NOMO-1 (cell line): ENCODE measurements around the gene MPHOSPH10.
"Not testable (repeated sequence)": the region's sequence is repeated elsewhere in the genome, so short reads cannot be mapped to it uniquely, and the experiment has no call there.

ENCODE experiments used
- DNase-seq, 2 experiments: peaks; one replicate each; lab custom pipeline; 2025; ENCODE audit not compliant: unreplicated experiment in 2 of 2; lab: John Stamatoyannopoulos, UW

Gene MPHOSPH10, protein sequence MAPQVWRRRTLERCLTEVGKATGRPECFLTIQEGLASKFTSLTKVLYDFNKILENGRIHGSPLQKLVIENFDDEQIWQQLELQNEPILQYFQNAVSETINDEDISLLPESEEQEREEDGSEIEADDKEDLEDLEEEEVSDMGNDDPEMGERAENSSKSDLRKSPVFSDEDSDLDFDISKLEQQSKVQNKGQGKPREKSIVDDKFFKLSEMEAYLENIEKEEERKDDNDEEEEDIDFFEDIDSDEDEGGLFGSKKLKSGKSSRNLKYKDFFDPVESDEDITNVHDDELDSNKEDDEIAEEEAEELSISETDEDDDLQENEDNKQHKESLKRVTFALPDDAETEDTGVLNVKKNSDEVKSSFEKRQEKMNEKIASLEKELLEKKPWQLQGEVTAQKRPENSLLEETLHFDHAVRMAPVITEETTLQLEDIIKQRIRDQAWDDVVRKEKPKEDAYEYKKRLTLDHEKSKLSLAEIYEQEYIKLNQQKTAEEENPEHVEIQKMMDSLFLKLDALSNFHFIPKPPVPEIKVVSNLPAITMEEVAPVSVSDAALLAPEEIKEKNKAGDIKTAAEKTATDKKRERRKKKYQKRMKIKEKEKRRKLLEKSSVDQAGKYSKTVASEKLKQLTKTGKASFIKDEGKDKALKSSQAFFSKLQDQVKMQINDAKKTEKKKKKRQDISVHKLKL

GRCh38 chr2:71130152-71130904 is at the start of gene MPHOSPH10, which contains the start of gene MCEE:
Gene MPHOSPH10 (plus strand): TSS chr2:71130634. CDS start chr2:71130666, 32 bp downstream.
Gene MCEE (minus strand): TSS chr2:71130229. CDS start chr2:71130219, 10 bp downstream.
- peak; percentile 89 to 90 for DNase-seq

- DNase-seq: peak; percentile 56 to 59
Observed at GRCh38 chr2:71082402-71083252, 47.8 kb upstream of the MPHOSPH10 start.

- not testable (repeated sequence) for DNase-seq
Observed at GRCh38 chr2:71083297-71083696, 47.1 kb upstream of the MPHOSPH10 start.

DNA sequence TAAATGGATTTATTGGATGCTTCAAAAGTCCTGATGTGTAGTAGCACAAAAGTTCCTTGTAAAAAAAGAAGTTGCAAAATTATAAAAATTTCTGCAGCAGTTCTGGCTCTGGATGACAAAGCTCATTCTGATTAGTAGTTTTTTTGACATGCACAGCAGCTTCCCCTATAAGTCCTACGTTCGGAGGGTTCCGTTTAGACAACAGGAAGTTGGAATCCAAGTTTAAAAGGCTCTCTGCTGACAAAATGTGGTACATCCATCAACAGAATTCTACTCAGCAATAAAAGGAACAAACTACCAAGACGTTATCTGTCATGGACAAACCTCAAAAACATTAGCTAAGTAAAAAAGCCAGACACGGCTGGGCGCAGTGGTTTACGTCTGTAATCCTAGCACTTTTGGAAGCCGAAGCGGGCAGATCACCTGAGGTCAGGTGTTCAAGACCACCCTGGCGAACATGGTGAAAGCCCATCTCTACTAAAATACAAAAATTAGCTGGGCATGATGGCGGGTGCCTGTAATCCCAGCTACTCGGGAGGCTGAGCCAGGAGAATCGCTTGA is 46.6 kb upstream of the MPHOSPH10 start:
- DNase-seq: not testable (repeated sequence)

DNA sequence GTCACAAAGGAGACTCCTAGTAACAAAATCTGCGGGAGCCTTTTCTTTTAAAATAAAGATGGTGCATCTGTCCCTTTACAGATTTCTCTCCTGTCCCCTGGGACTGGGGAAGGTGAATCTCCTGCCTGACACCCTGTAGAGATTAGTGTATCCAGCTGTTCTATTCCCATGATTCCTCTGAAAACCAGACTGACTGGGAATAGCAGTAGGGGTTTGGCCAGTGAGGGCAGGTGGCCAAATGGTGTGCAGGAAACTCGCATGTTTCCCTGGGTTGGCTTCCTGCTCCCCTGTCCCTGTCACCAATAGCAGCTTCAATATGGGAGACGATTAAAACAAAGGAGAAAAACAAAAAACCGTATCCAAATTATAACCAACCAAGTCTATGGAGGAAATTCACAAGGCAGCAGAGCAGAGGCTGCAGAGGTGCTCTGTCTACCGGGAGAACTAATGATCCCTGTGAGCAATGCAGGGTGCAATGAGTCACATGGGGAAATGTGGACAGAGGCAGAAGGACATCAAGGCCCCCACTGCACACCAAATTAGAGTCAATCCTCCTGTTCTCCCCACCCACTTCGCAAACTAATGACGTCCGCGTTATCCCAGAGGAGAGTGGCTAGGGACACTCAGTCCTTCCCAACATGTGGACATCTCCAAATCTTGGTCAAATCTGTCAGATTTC is 45.0 kb upstream of the MPHOSPH10 start:
- DNase-seq: not testable (repeated sequence)

DNA sequence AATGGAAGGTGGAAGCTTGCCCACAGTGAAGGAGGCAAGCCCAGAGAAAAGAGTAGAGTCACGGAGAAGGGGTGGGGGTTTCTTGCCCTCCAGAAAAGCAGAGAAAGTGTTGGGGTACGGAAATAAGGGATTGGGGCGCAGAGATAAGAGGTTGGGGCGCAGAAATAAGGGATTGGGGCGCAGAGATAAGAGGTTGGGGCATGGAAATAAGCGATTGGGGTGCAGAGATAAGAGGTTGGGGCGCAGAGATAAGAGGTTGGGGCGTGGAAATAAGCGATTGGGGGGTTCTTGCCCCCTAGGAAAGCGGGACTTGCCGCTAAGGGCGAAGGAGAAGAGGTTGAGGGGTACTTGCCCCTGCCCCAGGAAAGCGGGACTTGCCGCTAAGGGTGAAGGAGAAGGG is 41.0 kb upstream of the MPHOSPH10 start:
- DNase-seq: not testable (repeated sequence)

GRCh38 chr2:71091808-71092207 is 38.6 kb upstream of the MPHOSPH10 start:
- DNase-seq: not testable (repeated sequence)

- not testable (repeated sequence) for DNase-seq
Observed at GRCh38 chr2:71092491-71093260, 37.8 kb upstream of the MPHOSPH10 start.

DNA sequence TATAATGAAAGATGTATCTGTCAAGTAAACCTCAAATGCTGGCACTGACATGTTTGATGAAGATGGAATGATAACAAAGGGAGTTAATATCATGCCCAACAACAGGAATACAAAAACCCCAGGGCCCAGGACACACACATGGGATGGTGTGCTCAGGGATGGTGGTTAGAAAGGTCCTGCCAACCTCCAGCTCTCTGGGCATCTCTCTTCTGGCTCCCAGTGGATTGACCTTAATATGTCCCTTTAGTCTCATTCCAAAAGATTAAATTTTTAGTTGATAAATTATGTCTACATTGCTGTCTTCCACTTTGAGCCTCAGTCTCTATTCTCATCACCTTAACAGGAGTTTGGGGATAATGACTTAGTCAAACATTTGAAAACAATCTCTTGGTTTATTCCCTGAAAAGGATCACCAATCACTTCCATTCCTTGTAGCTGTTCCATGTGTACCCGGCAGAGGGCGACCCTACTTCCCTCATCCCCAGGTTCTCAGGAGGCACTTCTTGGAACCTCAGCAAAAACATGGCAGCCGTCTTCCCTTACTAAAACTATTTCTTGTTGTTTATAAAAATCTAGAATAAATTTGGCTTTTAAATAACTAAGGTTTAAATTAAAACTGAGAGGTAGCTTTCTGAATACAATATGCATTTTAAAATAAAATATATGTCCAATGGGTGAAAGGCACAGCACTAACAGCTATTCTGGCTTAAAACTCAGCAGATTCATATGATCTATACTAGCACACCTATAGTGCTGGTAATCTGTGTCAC is 30.1 kb upstream of the MPHOSPH10 start:
- peak; percentile 19 to 54 for DNase-seq

- DNase-seq: peak in 1 of 2 experiments; percentile 16
Observed at GRCh38 chr2:71101656-71102055, 28.8 kb upstream of the MPHOSPH10 start.

- no peak for DNase-seq
Observed at GRCh38 chr2:71102981-71103681, 27.3 kb upstream of the MPHOSPH10 start.

- DNase-seq: no peak
Observed at GRCh38 chr2:71103809-71104208, 26.6 kb upstream of the MPHOSPH10 start.

- not testable (repeated sequence) for DNase-seq
Observed at GRCh38 chr2:71106463-71106862, 24.0 kb upstream of the MPHOSPH10 start.

DNA sequence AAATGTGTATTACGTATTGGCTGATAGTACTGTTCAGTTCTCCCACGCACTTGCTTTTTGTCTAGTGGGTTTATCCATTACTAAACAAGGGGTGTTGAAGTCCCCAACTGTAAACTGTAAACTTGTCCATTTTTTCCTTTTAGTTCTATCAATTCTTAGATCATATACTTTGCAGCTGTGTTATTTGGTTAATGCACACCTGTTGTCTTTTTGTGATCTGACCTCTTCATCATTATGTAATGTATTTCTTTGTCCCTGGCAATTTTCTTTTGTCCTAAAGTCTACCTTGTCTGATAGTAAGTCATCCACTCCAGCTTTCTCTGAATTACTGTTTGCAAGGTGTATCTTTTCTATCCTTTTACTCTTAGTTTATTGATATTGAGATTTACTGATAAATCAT is 22.3 kb upstream of the MPHOSPH10 start:
- no peak for DNase-seq

GRCh38 chr2:71113843-71114242 is 16.6 kb upstream of the MPHOSPH10 start:
- no peak for DNase-seq

GRCh38 chr2:71117063-71117462 is 13.4 kb upstream of the MPHOSPH10 start:
- no peak for DNase-seq

DNA sequence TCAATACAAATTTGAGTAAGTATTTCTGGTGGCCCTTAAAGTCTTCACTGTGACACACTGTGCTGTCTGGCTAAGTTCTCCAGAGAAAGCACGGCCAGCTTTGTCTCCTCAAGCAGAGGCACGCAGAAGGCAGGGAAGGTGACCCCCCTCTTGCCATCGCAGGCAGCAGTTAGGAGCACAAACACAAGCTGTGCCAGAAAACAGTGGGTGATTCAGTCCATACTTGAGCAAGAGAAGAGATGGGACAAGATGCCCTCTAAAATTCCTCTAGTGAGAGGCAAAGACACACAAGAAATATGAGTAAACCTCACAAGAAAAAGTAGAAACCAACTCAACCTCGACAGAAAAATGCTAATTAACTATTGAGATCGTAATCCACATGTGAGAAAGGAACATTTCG is 10.2 kb upstream of the MPHOSPH10 start:
- no peak for DNase-seq
